Suprapubic skin (tissue), 4 donors: ENCODE measurements around the gene PIGB.

ENCODE experiments used
- EP300 ChIP-seq: sonication (generic); formaldehyde crosslinking; IDR thresholded peaks from one replicate; pipeline ENCODE4 v1.6.1; 2017; ENCODE audit warnings: antibody characterized with exemption
- POLR2A ChIP-seq, 2 donors: fragments of 450-650 bp; IDR thresholded peaks; one replicate each; pipeline ENCODE4 v1.6.1; 2017; ENCODE audit warnings: antibody characterized with exemption in 2 of 2, mild to moderate bottlenecking in 2 of 2, moderate library complexity in 2 of 2
- POLR2AphosphoS5 ChIP-seq, 3 donors: sonication (generic); formaldehyde crosslinking; IDR thresholded peaks; one replicate each; pipeline ENCODE4 v1.6.1; 2017; ENCODE audit warnings: antibody characterized with exemption in 3 of 3
- TF ChIP-seq, protein P1 (sequence below), 2 donors: fragments of 200-600 bp in 1 of 2; fragments of 450-650 bp in 1 of 2; sonication (generic) in 1 of 2; IDR thresholded peaks; one replicate each; pipeline ENCODE4 v1.5.1; 2016 to 2019; ENCODE audit warnings: antibody characterized with exemption in 2 of 2, mild to moderate bottlenecking in 1 of 2, moderate library complexity in 1 of 2

DNA sequence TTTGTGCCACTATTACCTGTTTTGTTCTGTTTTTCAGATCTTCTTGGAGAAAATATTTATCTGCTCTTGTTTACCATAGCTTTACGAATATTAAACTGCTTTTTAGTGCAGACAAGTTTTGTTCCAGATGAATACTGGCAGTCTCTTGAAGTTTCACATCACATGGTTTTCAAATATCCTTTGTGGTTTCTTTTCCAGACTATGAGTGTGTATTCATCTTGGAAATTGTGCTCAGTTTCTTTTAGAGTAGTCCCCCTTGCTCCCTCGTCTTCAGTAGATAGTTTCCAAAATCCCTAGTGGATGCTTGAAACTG is 1.2 kb downstream of the PIGB start:
- TF ChIP-seq, protein P1, sequence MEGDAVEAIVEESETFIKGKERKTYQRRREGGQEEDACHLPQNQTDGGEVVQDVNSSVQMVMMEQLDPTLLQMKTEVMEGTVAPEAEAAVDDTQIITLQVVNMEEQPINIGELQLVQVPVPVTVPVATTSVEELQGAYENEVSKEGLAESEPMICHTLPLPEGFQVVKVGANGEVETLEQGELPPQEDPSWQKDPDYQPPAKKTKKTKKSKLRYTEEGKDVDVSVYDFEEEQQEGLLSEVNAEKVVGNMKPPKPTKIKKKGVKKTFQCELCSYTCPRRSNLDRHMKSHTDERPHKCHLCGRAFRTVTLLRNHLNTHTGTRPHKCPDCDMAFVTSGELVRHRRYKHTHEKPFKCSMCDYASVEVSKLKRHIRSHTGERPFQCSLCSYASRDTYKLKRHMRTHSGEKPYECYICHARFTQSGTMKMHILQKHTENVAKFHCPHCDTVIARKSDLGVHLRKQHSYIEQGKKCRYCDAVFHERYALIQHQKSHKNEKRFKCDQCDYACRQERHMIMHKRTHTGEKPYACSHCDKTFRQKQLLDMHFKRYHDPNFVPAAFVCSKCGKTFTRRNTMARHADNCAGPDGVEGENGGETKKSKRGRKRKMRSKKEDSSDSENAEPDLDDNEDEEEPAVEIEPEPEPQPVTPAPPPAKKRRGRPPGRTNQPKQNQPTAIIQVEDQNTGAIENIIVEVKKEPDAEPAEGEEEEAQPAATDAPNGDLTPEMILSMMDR (IDR thresholded peaks at IDR 0.05) = no peak
- TF ChIP-seq EP300 = no peak
- no peak for TF ChIP-seq POLR2AphosphoS5 (IDR thresholded peaks at IDR 0.05)
- TF ChIP-seq POLR2A (IDR thresholded peaks at IDR 0.05) = no peak
